Measurements from ENCODE around the gene AFF3. TPM values are rescaled to one million over a fixed set of nuclear protein-coding genes. Genes with fewer than 3 reads are reported as not detected.

The AFF3 gene
- total and polyA plus RNA-seq, 2 donors (not counting 3 experiments of a cell fraction or from before 2014, with no cell fraction given) = 0.06 to 0.07 TPM

DNA sequence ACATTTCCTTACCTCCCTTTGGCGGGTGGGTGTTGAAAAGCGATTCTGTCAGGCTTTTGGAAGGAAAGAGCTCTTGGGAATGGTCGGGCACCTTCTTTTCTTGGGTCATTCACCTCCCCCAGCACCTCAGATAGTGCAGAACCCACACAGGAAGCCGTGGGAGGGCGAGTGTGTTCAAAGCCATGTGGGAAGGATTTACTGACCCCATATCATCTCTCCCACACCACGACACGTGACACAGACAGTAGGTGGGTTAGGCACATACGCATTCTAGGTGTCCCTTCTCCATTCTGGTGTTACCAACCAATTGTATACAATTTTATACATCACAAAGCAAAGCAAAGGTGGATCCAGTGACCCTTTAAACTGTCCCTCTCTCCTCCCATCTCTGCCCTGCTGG, 388.9 kb downstream of the AFF3 start:
- H3K4me3 ChIP-seq (replicated peaks in 1 of 3; ENCODE audit: insufficient read depth in 1 of 3, low read depth in 1 of 3, low read length in 3 of 3) = no peak overlapping the region
- no peaks in the 10 kb centered on the region for H3K36me3 ChIP-seq (ENCODE audit: control insufficient read depth in 2 of 2, extremely low read depth in 1 of 2, insufficient read depth in 2 of 2, low read length in 2 of 2)
- ChIA-PET CTCF (no interaction called here), POLR2A (no interaction called here)
- H3K9me1 ChIP-seq (replicated peaks; ENCODE audit: control insufficient read depth, extremely low read depth, insufficient read depth, low read length) = no peaks in the 10 kb centered on the region
- H3K27ac ChIP-seq (ENCODE audit: insufficient read depth, low read depth, low read length) = no peak overlapping the region
- BruUV-seq (replicated peaks) = no TSS peak
- H3K4me1 ChIP-seq (ENCODE audit: control insufficient read depth, extremely low read depth, insufficient read depth, low read length) = no peaks in the 10 kb centered on the region
- no peaks in the 10 kb centered on the region for H3K9me3 ChIP-seq (replicated peaks; ENCODE audit: control insufficient read depth, insufficient read depth, low read length)
- no peak for DNase-seq (ENCODE audit: low read depth, low spot score)
- FAIRE-seq = no peak
- H3K27me3 ChIP-seq (ENCODE audit: control insufficient read depth in 2 of 2, insufficient read depth in 2 of 2, low read length in 2 of 2) = no peaks in the 10 kb centered on the region
- no peaks in the 10 kb centered on the region for H3K79me2 ChIP-seq (ENCODE audit: control insufficient read depth, insufficient read depth, low read length)
- TF ChIP-seq MYC (IDR thresholded peaks at IDR 0.05; ENCODE audit: low read depth, low read length) (no peak), EZH2 (IDR thresholded peaks at IDR 0.05; ENCODE audit: borderline replicate concordance, low read depth, low read length, severe bottlenecking) (no peak), POLR2A (IDR thresholded peaks at IDR 0.05; ENCODE audit: low read depth, low read length) (no peak), GATA2 (IDR thresholded peaks at IDR 0.05; ENCODE audit: insufficient read depth, insufficient read length, low read depth, low read length) (no peak), JUN (IDR thresholded peaks at IDR 0.05; ENCODE audit: borderline replicate concordance, insufficient read depth, insufficient read length, low read depth) (no peak), MAX (IDR thresholded peaks at IDR 0.05; ENCODE audit: insufficient read depth, insufficient read length) (no peak), POLR2AphosphoS5 (IDR thresholded peaks at IDR 0.05; ENCODE audit: insufficient read depth, low read depth, low read length) (no peak), FOS (IDR thresholded peaks at IDR 0.05; ENCODE audit: borderline replicate concordance, insufficient read depth, low read length) (no peak)
- TF ChIP-seq, protein P1, sequence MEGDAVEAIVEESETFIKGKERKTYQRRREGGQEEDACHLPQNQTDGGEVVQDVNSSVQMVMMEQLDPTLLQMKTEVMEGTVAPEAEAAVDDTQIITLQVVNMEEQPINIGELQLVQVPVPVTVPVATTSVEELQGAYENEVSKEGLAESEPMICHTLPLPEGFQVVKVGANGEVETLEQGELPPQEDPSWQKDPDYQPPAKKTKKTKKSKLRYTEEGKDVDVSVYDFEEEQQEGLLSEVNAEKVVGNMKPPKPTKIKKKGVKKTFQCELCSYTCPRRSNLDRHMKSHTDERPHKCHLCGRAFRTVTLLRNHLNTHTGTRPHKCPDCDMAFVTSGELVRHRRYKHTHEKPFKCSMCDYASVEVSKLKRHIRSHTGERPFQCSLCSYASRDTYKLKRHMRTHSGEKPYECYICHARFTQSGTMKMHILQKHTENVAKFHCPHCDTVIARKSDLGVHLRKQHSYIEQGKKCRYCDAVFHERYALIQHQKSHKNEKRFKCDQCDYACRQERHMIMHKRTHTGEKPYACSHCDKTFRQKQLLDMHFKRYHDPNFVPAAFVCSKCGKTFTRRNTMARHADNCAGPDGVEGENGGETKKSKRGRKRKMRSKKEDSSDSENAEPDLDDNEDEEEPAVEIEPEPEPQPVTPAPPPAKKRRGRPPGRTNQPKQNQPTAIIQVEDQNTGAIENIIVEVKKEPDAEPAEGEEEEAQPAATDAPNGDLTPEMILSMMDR (IDR thresholded peaks at IDR 0.05; ENCODE audit: extremely low read depth in 1 of 2, insufficient read depth in 1 of 2, low read depth in 1 of 2, low read length in 2 of 2) = no peak
- H3K4me2 ChIP-seq (ENCODE audit: insufficient read depth, low read length) = no peak overlapping the region
- dilution Hi-C loops (cut with MboI; ENCODE audit: extremely low pct_ligation_motif_present, low sequenced_read_pairs) = no loop called here
- H2AFZ ChIP-seq (ENCODE audit: low read depth, low read length) = no peak overlapping the region
- H3K9ac ChIP-seq (replicated peaks; ENCODE audit: extremely low read depth, insufficient read depth, low read length) = no peak overlapping the region
- no peaks in the 10 kb centered on the region for H4K20me1 ChIP-seq (replicated peaks; ENCODE audit: control insufficient read depth, extremely low read depth, insufficient read depth, low read length)
- intact Hi-C loops (cut with micrococcal nuclease) = no loop called here
